GM23338 (cell line): ENCODE data around the gene AHR. TPM values are rescaled to one million over a fixed set of nuclear protein-coding genes. Genes with fewer than 3 reads are reported as not detected.

Experiments
- ATAC-seq: fragments of 200-7000 bp; cut with Tn5 transposase; 3 replicates; pipeline ENCODE4 v1.9.1; 2020
- DNase-seq: peaks from one replicate; pipeline ENCODE4 v3.0.0-alpha.2; 2015; ENCODE audit warnings: low spot score
- H2AFZ ChIP-seq: fragments of 200-600 bp; sonication (generic); 2 replicates; pipeline ENCODE4 v1.8.0; 2016; ENCODE audit warnings: antibody characterized with exemption, mild to moderate bottlenecking, moderate library complexity
- H3F3A ChIP-seq: fragments of 200-600 bp; sonication (generic); replicated peaks from 2 replicates; pipeline ENCODE4 v1.8.0; 2017; ENCODE audit warnings: antibody characterized with exemption, mixed run types, low read depth
- H3K27ac ChIP-seq: fragments of 200-600 bp; sonication (generic); 2 replicates; pipeline ENCODE4 v1.6.1; 2016; ENCODE audit warnings: low read depth
- H3K27me3 ChIP-seq: fragments of 200-600 bp; sonication (generic); 2 replicates; pipeline ENCODE4 v1.8.0; 2016; ENCODE audit warnings: mild to moderate bottlenecking, mixed run types, moderate library complexity; ENCODE audit not compliant: insufficient read depth
- H3K36me3 ChIP-seq: fragments of 200-600 bp; sonication (generic); 2 replicates; pipeline ENCODE4 v1.8.0; 2016; ENCODE audit warnings: mild to moderate bottlenecking; ENCODE audit not compliant: insufficient read depth
- H3K4me1 ChIP-seq: fragments of 200-600 bp; sonication (generic); 2 replicates; pipeline ENCODE4 v1.8.0; 2016; ENCODE audit warnings: mild to moderate bottlenecking, moderate library complexity; ENCODE audit not compliant: insufficient read depth
- H3K4me2 ChIP-seq: fragments of 200-600 bp; sonication (generic); 2 replicates; pipeline ENCODE4 v1.7.1; 2017; ENCODE audit warnings: mixed run types
- H3K4me3 ChIP-seq: fragments of 200-600 bp; sonication (generic); 2 replicates; pipeline ENCODE4 v1.6.1; 2016; ENCODE audit warnings: mixed run types
- H3K79me2 ChIP-seq: fragments of 200-600 bp; sonication (generic); replicated peaks from 2 replicates; pipeline ENCODE4 v1.8.0; 2017; ENCODE audit warnings: mild to moderate bottlenecking; ENCODE audit not compliant: insufficient read depth
- H3K9me2 ChIP-seq: fragments of 200-600 bp; sonication (generic); 2 replicates; pipeline ENCODE4 v1.8.0; 2017; ENCODE audit not compliant: insufficient read depth
- H4K20me1 ChIP-seq: fragments of 200-600 bp; sonication (generic); replicated peaks from 2 replicates; pipeline ENCODE4 v1.8.0; 2017; ENCODE audit warnings: mild to moderate bottlenecking; ENCODE audit not compliant: insufficient read depth
- H3K27ac Mint-ChIP-seq: 2 replicates; pipeline ENCODE4 v1.8.0; 2020; ENCODE audit warnings: inconsistent platforms, mild to moderate bottlenecking, moderate library complexity, mixed read lengths
- H3K27me3 Mint-ChIP-seq: 3 replicates; pipeline ENCODE4 v1.8.0; 2022; ENCODE audit warnings: low read depth, mild to moderate bottlenecking, moderate library complexity, mixed read lengths, inconsistent platforms; ENCODE audit not compliant: insufficient read depth, poor library complexity
- H3K36me3 Mint-ChIP-seq: 3 replicates; pipeline ENCODE4 v1.8.0; 2021; ENCODE audit warnings: low read depth, mild to moderate bottlenecking, inconsistent platforms, moderate library complexity, mixed read lengths
- H3K4me1 Mint-ChIP-seq: 3 replicates; pipeline ENCODE4 v1.8.0; 2020; ENCODE audit warnings: mild to moderate bottlenecking, inconsistent platforms, mixed read lengths
- H3K4me3 Mint-ChIP-seq: 3 replicates; pipeline ENCODE4 v1.8.0; 2021; ENCODE audit warnings: moderate library complexity, mild to moderate bottlenecking, inconsistent platforms, mixed read lengths
- H3K9me3 Mint-ChIP-seq: 3 replicates; pipeline ENCODE4 v1.8.0; 2020; ENCODE audit warnings: moderate library complexity, mild to moderate bottlenecking, inconsistent platforms, mixed read lengths
- ETS1 ChIP-seq: IDR thresholded peaks from 2 replicates; pipeline ENCODE4 v1.6.1; 2016; ENCODE audit warnings: antibody characterized with exemption
- EZH2 ChIP-seq: fragments of 200-600 bp; sonication (generic); IDR thresholded peaks from one replicate; pipeline ENCODE4 v1.8.0; 2017; ENCODE audit warnings: antibody characterized with exemption, mild to moderate bottlenecking, low read depth; ENCODE audit not compliant: unreplicated experiment
- EZH2phosphoT487 ChIP-seq: fragments of 200-600 bp; sonication (generic); IDR thresholded peaks from one replicate; pipeline ENCODE4 v1.8.1; 2018; ENCODE audit warnings: antibody characterized with exemption; ENCODE audit not compliant: unreplicated experiment
- JUNB ChIP-seq: IDR thresholded peaks from one replicate; pipeline ENCODE4 v1.6.1; 2016; ENCODE audit warnings: antibody characterized with exemption; ENCODE audit not compliant: unreplicated experiment
- NANOG ChIP-seq: IDR thresholded peaks from 2 replicates; pipeline ENCODE4 v1.6.1; 2016; ENCODE audit warnings: antibody characterized with exemption, borderline replicate concordance
- POLR2AphosphoS5 ChIP-seq: IDR thresholded peaks from 2 replicates; pipeline ENCODE4 v1.6.1; 2016; ENCODE audit warnings: antibody characterized with exemption, low read depth
- REST ChIP-seq: IDR thresholded peaks from one replicate; pipeline ENCODE4 v1.6.1; 2018; ENCODE audit warnings: antibody characterized with exemption; ENCODE audit not compliant: unreplicated experiment
- STAT1 ChIP-seq: IDR thresholded peaks from one replicate; pipeline ENCODE4 v1.6.1; 2016; ENCODE audit warnings: antibody characterized with exemption; ENCODE audit not compliant: unreplicated experiment
- ZNF114 ChIP-seq: fragments of 250-450 bp; sonication (Bioruptor Pico); IDR thresholded peaks from 2 replicates; pipeline ENCODE4 v1.5.0; 2020; ENCODE audit warnings: mild to moderate bottlenecking, moderate library complexity
- ZNF462 ChIP-seq: fragments of 250-450 bp; sonication (Bioruptor Pico); IDR thresholded peaks from 2 replicates; pipeline ENCODE4 v1.5.0; 2020; ENCODE audit warnings: mild to moderate bottlenecking, moderate library complexity
- polyA plus RNA-seq: library from polyadenylated mRNA; unstranded; fragments of >200 nt; fragmentation: Nextera tagmentation; extraction: Ambion mirVana; gene quantifications from 2 replicates; pipeline ENCODE4 v1.2.1, GENCODE V29; 2016
- total RNA-seq: library from RNA; depleted of rRNA; stranded (reverse); fragments of >200 nt; shearing (Covaris generic); gene quantifications from 2 replicates; pipeline ENCODE4 v1.2.3, GENCODE V29; 2014

AHR gene
- total and polyA plus RNA-seq, 2 experiments from 2014 or later: 3.4 to 14.9 TPM

GRCh38 chr7:17340655-17341054, 42.2 kb downstream of the AHR start (continued):
- TF ChIP-seq REST: no peak
- no peak for TF ChIP-seq STAT1
- no peak for TF ChIP-seq EZH2
- TF ChIP-seq ZNF462 (CRISPR knock-in tag): no peak
- no peak for TF ChIP-seq JUNB

GRCh38 chr7:17342756-17343155, 44.3 kb downstream of the AHR start:
- Histone ChIP-seq H3K4me2 (no peak overlapping the region), H3K9me2 (no peaks in the 10 kb centered on the region), H3K36me3 (no peaks in the 10 kb centered on the region), H3F3A (no peaks in the 10 kb centered on the region), H2AFZ (no peak overlapping the region), H3K4me3 (no peak overlapping the region), H3K27me3 (no peaks in the 10 kb centered on the region), H3K27ac (no peak overlapping the region), H3K4me1 (peaks cover 16% of the 10 kb centered on the region; the same call in 1 of the 2 replicates), H4K20me1 (no peaks in the 10 kb centered on the region), H3K79me2 (no peaks in the 10 kb centered on the region)
- H3K27ac Mint-ChIP-seq: peak overlapping the region; percentile 81; the same call in 1 of the 2 replicates
- no peak for DNase-seq
- no peak for ATAC-seq
- no peak overlapping the region for H3K4me3 Mint-ChIP-seq
- H3K27me3 Mint-ChIP-seq: no peaks in the 10 kb centered on the region
- peaks cover 25% of the 10 kb centered on the region; the same call in 2 of the 3 replicates for H3K4me1 Mint-ChIP-seq
- no peaks in the 10 kb centered on the region for H3K9me3 Mint-ChIP-seq
- H3K36me3 Mint-ChIP-seq: peaks cover 15% of the 10 kb centered on the region; the same call in 2 of the 3 replicates
- no peak for TF ChIP-seq ETS1
- no peak for TF ChIP-seq STAT1
- no peak for TF ChIP-seq POLR2AphosphoS5
- no peak for TF ChIP-seq EZH2
- TF ChIP-seq ZNF114 (CRISPR knock-in tag): no peak
- TF ChIP-seq JUNB: no peak
- TF ChIP-seq EZH2phosphoT487: no peak
- no peak for TF ChIP-seq NANOG
- no peak for TF ChIP-seq REST
